ENCODE measurements around the gene MEPCE.
"Not testable (repeated sequence)": the region's sequence is repeated elsewhere in the genome, so short reads cannot be mapped to it uniquely, and the experiment has no call there.

MEPCE gene

DNA sequence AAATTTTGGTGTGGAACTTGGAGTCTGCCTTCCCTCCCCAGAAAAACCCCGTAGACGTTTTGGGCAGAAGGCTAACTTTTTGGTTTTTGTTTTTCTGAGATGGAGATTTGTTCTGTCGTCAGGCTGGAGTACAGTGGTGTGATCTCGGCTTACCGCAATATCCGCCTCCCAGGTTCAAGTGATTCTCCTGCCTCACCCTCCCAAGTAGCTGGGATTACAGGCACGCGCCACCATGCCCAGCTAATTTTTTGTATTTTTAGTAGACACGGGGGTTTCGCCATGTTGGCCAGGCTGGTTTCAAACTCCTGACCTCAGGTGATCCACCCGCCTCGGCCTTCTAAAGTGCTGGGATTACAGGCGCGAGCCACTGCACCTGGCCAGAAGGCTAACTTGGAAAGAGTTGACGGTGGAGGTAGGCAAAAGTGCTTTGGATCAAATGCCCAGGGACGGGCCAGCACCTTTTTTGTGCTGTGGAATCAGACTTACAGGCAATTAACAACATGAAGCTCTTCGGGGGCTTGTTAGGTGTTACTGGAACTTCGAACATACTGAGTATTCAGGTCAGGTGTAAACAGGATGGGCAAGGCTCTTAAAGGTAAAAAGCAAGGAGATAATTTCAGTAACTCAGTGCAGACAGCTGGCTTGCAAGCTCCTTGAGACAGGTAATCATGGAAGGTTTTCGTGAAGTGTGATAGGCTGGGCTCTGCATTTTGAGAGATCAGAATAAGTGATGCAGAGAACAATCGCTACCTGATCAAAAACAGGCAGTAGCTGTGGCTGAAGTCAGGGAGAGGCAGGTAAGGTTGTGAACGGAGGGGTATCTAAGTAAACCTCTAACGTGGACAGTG lies 4.9 kb downstream of the MEPCE start:
- DNase-seq (ENCODE audit: low read depth): no peak

GRCh38 chr7:100435401-100436304 lies 6.0 kb downstream of the MEPCE start:
- DNase-seq (ENCODE audit: low read depth): peak; percentile 36

- DNase-seq (ENCODE audit: low read depth): no peak
Measured at GRCh38 chr7:100437150-100438100, 7.8 kb downstream of the MEPCE start.

- DNase-seq (ENCODE audit: low read depth): no peak
Measured at GRCh38 chr7:100438172-100438571, 8.5 kb downstream of the MEPCE start.

- DNase-seq (ENCODE audit: low read depth): not testable (repeated sequence)
Measured at GRCh38 chr7:100438731-100439130, 9.1 kb downstream of the MEPCE start.

- DNase-seq (ENCODE audit: low read depth): not testable (repeated sequence)
Measured at GRCh38 chr7:100439244-100439643, 9.6 kb downstream of the MEPCE start.

DNA sequence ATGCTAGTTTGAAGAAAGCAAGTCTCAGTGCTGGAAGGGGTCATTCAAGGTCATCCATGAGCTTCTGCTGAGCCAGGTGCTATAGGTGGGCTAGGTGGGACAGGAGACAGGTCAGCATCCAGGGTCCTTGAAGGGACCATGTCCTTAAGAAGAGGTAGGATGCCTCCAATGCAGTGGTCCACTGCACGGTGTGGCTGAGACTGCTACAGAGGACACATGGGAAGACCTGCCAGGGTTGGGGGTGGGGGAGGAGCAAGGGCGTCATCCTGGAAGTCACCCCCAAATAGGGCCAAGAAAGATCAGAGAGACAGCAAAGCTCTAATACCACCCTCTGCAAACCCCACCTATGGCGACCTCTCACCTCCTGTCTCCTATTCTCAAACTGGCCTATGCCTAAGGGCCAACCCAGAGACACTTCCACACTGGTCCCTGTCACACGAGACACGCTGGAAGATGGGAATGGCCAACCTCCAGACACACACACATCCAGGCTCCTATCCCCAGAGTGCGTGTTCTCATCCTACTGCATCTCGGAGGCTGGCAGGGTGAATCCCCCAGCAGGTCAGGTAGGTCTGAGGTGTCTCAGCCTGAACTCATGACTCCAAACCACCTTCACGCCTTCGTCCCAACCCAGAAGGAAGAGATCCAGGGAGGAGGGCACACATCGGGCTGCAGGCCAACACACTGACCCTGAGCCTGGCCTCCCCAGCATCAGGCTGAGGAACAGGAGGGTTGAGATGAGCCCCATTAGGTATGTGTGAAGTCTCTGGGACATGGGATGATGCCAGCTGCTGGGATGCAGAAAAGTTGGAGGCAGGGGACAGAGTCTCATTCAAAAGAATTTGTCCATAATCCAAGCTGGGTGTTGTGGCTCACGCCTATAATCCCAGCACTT lies 12.3 kb downstream of the MEPCE start:
- DNase-seq (ENCODE audit: low read depth): no peak

GRCh38 chr7:100443096-100443840 lies 13.6 kb downstream of the MEPCE start:
- no peak for DNase-seq (ENCODE audit: low read depth)

GRCh38 chr7:100444311-100445278 lies 15.0 kb downstream of the MEPCE start:
- no peak for DNase-seq (ENCODE audit: low read depth)

- DNase-seq (ENCODE audit: low read depth): no peak
Measured at GRCh38 chr7:100446040-100446439, 16.4 kb downstream of the MEPCE start.

GRCh38 chr7:100447363-100447762 lies 17.7 kb downstream of the MEPCE start:
- not testable (repeated sequence) for DNase-seq (ENCODE audit: low read depth)

DNA sequence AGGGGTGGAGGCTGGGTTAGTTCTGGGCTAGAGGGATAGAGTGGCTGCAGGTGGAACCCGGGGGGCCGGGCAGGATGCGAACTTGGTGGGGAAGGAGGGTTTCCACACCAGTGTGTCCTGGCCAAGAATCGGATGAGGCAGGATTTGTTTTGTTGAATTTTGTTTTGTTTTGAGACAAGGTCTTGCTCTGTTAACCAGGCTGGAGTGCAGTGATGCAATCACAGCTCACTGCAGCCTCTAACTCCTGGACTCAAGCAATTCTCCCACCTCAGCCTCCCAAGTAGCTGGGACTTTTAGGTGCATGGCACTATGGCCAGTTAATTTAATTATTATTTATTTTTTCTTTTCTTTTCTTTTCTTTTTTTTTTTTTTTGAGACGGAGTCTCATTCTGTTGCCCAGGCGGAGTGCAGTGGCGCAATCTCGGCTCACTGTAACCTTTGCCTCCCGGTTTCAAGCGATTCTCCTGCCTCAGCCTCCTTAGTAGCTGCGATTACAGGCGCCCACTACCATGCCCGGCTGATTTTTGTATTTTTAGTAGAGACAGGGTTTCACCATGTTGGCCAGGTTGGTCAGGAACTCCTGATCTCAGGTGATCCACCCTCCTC lies 19.7 kb downstream of the MEPCE start:
- no peak for DNase-seq (ENCODE audit: low read depth)

DNA sequence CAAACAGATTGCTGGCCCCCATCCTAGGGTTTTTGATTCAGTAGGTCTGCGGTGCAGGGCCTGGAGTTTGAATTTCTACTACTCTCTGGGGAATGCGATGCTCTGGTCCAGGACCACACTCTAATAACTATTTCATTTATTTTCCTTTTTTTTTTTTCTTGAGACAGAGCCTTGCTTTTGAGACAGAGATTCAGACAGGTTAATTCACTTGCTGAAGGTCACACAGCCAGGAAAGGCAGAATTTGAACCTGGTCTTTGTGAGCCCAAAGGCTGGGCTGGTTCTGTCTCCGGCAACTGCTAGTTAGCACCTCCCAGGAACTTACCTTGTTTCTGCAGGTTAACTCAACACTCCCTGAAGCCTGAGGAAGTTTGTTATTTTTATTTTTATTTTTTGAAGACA lies 22.9 kb downstream of the MEPCE start:
- no peak for DNase-seq (ENCODE audit: low read depth)

DNA sequence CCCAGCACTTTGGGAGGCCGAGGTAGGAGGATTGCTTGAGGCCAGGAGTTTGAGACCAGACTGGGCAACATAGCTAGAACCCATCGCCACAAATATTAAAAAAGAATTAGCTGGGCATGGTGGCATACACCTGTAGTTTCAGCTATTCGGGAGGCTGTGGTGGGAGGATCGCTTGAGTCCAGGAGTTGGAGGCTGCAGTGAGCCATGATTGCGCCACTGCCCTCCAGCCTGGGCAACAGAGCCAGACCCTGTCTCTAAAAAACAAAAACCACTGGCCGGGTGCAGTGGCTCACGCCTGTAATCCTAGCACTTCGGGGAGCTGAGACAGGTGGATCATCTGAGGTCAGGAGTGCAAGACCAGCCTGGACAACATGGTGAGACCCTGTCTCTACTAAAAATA lies 24.2 kb downstream of the MEPCE start:
- DNase-seq (ENCODE audit: low read depth): not testable (repeated sequence)

DNA sequence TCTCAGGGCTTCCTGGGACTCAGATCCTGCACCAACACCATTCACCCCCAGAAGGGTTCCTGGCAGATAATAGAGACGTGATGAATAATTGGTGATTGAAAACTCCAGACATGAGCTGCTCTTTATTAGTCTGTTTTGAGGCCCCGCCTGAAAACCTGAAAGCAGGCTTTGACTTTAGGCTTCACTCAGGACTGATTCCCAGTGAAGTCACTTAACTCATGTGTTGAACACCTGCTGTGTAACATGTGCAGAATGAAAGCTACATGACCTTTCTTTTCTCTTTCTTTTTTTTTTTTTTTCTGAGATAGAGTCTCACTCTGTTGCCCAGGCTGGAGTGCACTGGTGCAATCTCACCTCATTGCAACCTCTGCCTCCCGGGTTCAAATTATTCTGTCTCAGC lies 25.6 kb downstream of the MEPCE start:
- no peak for DNase-seq (ENCODE audit: low read depth)

DNA sequence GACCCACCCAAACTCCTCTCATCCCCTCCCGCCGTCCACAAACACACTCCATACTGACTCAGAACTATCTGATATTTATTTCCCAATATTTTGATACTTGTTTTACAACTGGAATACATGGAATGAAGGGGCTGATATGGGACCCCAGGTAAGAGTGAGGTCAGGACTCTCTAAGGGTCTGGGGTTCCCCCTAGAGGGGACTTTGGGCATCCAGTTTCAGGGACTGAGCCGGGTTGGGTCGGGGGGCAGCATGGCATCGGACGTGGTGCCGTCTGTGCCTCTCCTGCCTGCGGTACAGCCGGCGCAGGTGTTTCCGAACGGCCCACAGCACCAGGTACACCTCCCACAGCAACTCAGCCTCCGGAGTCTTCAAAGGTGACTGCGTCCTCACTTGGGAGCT lies 26.9 kb downstream of the MEPCE start:
- no peak for DNase-seq (ENCODE audit: low read depth)

DNA sequence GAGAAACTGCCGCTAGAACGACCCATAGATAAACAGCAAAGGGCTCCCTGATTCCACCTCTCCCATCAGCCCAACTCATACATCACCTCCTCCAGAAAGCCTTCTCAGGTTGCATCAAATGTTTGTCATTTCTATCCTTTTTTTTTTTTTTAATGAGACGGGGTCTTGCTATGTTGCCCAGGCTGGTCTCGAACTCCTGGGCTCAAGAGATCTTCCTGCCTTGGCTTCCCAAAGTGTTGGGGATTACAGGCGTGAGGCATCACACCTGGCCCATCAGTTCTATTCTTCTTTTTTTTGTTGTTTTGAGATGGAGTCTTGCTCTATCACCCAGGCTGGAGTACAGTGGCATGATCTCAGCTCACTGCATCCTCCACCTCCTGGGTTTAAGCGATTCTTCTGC lies 27.4 kb downstream of the MEPCE start:
- no peak for DNase-seq (ENCODE audit: low read depth)

GRCh38 chr7:100464210-100464660 lies 34.6 kb downstream of the MEPCE start, which contains the start of gene SPACDR:
TSS of gene SPACDR (minus strand) at chr7:100464260. CDS start at chr7:100464025, 235 bp downstream.
- no peak for DNase-seq (ENCODE audit: low read depth)

All from activated T-cell treated with anti-CD3 and anti-CD28 coated beads for 24 hours (primary cell).